ENCODE measurements around the gene MTRF1L.

MTRF1L gene, protein sequence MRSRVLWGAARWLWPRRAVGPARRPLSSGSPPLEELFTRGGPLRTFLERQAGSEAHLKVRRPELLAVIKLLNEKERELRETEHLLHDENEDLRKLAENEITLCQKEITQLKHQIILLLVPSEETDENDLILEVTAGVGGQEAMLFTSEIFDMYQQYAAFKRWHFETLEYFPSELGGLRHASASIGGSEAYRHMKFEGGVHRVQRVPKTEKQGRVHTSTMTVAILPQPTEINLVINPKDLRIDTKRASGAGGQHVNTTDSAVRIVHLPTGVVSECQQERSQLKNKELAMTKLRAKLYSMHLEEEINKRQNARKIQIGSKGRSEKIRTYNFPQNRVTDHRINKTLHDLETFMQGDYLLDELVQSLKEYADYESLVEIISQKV

DNA sequence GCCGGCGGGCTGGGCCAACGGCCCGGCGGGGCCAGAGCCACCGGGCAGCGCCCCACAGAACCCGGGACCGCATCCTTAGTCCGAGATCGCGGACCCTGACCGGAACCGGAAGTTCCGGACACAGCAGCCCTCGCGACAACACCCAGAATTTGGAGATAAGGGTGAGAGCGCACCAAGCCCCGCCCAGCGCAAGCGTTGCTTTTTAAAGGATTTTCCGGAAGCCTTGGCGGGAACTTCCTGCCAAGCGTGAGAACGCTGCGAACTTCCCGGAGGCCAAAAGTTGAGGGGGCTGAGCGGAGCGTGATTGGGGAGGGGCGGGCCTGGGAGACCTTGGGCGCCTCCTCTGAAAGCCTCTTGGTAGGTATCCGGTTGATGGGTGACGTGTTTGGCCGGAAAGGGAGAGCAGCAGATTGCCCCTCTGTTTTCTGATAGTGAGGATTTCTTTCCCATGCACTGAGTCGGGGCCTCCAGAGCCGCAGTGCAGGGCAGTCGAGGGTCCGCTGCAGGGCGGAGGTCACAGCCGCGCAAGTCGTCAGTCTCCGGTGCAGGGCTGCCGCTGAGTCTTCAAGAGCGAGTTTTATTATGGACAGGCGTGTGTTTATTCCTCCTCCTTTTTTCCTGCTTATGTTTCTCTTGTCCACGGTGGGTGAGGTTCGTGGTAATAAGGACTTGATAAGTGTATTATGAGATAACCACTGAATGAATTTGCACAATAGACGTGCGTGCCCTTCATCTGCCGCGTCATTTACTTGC is at the start of gene MTRF1L:
Gene MTRF1L, minus strand, starts transcription at position 97 of the 753 bp plus-strand sequence. Its CDS starts 24 bp downstream, at position 73.
- H3K4me3 ChIP-seq (ENCODE audit: low read length in 2 of 2) = peak within 1 kb of the TSS; percentile 84 to 95
- H3K9ac ChIP-seq (ENCODE audit: low read length in 2 of 2) = peak within 1 kb of the TSS; percentile 82 to 92
- no peaks in the 10 kb centered on the region for H3K36me3 ChIP-seq (ENCODE audit: control insufficient read depth in 2 of 2, insufficient read depth in 2 of 2, low read length in 2 of 2)
- no peaks in the 10 kb centered on the region for H3K27me3 ChIP-seq (ENCODE audit: control insufficient read depth in 1 of 2, insufficient read depth in 2 of 2, low read length in 2 of 2)
- H3K27ac ChIP-seq (ENCODE audit: low read length) = peak within 1 kb of the TSS; percentile 71
- peaks cover 9% of the 10 kb centered on the region for H3K4me1 ChIP-seq (ENCODE audit: control insufficient read depth, insufficient read depth, low read length)
- no peaks in the 10 kb centered on the region for H3K9me3 ChIP-seq (ENCODE audit: control insufficient read depth in 2 of 2, low read length in 2 of 2)

DNA sequence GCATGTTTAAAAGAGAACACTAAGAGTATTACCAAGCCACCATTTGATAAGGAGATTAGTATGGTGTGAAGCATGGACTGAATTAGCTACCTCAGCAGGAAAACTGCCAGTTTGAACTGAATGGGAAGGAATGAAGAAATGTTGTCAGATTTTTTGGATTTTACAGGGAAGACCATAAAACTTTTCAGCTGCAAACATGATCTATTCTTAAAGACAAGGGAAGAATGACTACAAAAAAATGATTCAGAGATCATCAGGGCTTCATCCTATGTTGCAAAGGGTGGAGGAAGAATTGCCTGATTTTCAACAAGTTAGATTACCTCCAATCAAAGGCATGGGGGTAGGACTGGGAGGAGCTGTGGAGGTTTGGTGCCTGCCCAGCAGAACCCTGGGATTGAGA is 49.3 kb upstream of the MTRF1L start:
- Histone ChIP-seq H3K4me3 (ENCODE audit: low read length in 2 of 2) (no peak overlapping the region), H3K36me3 (ENCODE audit: control insufficient read depth in 2 of 2, insufficient read depth in 2 of 2, low read length in 2 of 2) (no peaks in the 10 kb centered on the region)

DNA sequence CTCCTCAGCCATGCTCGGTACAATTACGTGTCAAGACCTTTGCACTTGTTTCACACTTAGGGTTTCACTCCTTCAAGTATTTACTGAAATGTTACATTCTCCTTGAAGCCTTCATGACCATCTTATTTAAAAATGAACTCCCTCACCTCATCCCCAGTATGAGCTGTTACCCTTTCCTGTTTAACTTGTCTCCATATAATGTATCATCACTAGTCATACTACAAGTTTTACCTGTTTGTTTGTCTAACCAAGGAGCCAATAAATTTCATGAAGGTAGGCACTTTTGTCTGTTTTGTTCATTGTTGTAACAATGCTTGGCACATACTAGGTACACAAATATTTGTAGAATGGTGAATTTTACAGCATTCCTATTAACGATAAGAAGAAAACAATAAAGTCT is 46.1 kb upstream of the MTRF1L start:
- H3K9me3 ChIP-seq (ENCODE audit: control insufficient read depth in 2 of 2, low read length in 2 of 2) = no peaks in the 10 kb centered on the region
- H3K36me3 ChIP-seq (ENCODE audit: control insufficient read depth in 2 of 2, insufficient read depth in 2 of 2, low read length in 2 of 2) = no peaks in the 10 kb centered on the region
- H3K27ac ChIP-seq (ENCODE audit: low read length) = no peak overlapping the region
- H3K4me3 ChIP-seq (ENCODE audit: low read length in 2 of 2) = no peak overlapping the region
- H3K9ac ChIP-seq (ENCODE audit: low read length in 2 of 2) = no peak overlapping the region
- H3K27me3 ChIP-seq (ENCODE audit: control insufficient read depth in 1 of 2, insufficient read depth in 2 of 2, low read length in 2 of 2) = no peaks in the 10 kb centered on the region
- H3K4me1 ChIP-seq (ENCODE audit: control insufficient read depth, insufficient read depth, low read length) = no peaks in the 10 kb centered on the region

More for the DNA sequence above, 49.3 kb upstream of the MTRF1L start:
- Histone ChIP-seq H3K9me3 (ENCODE audit: control insufficient read depth in 2 of 2, low read length in 2 of 2) (no peaks in the 10 kb centered on the region), H3K27me3 (ENCODE audit: control insufficient read depth in 1 of 2, insufficient read depth in 2 of 2, low read length in 2 of 2) (no peaks in the 10 kb centered on the region), H3K4me1 (ENCODE audit: control insufficient read depth, insufficient read depth, low read length) (no peaks in the 10 kb centered on the region), H3K27ac (ENCODE audit: low read length) (no peak overlapping the region), H3K9ac (ENCODE audit: low read length in 2 of 2) (no peak overlapping the region)

DNA sequence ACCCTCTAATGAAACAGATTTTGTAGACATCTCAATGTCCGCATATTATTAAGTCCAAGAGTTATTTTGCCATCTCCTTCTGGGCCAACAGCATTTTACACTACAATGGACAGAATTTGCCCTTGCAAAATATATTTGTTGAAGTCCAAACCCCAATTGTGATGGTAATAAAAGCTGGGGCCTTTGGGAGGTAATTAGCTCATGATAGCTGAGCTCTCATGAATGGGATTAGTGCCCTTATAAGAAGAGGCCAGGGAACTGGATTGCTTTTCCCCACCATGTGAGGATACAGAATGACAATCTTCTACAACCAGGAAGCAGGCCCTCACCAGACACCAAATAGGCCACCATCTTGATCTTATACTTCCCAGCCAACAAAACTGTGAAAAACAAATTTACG is 44.9 kb upstream of the MTRF1L start:
- H3K4me1 ChIP-seq (ENCODE audit: control insufficient read depth, insufficient read depth, low read length) = no peaks in the 10 kb centered on the region
- no peak overlapping the region for H3K9ac ChIP-seq (ENCODE audit: low read length in 2 of 2)
- no peaks in the 10 kb centered on the region for H3K27me3 ChIP-seq (ENCODE audit: control insufficient read depth in 1 of 2, insufficient read depth in 2 of 2, low read length in 2 of 2)
- H3K4me3 ChIP-seq (ENCODE audit: low read length in 2 of 2) = no peak overlapping the region
- H3K27ac ChIP-seq (ENCODE audit: low read length) = no peak overlapping the region
- H3K9me3 ChIP-seq (ENCODE audit: control insufficient read depth in 2 of 2, low read length in 2 of 2) = no peaks in the 10 kb centered on the region
- H3K36me3 ChIP-seq (ENCODE audit: control insufficient read depth in 2 of 2, insufficient read depth in 2 of 2, low read length in 2 of 2) = no peaks in the 10 kb centered on the region

DNA sequence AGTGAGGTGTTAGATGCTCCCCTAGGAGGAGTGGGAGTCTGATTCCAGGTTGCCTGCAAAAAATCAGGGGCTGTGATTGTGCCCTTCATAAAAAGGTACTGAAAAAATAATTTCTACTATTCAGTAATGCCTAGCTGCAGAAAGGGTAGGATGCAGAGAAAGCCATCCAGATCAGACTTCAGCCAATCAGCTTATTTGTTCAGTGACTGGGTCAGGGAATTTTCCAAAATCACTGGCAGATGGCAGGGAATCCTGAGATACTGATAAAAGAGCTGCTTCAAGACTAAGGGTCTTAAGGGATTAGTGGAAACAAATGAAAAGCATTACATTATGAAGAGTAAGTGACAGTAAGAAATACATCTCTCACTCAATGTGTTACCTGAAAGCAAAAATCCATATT is 42.8 kb upstream of the MTRF1L start:
- H3K9me3 ChIP-seq (ENCODE audit: control insufficient read depth in 2 of 2, low read length in 2 of 2) = no peaks in the 10 kb centered on the region
- H3K9ac ChIP-seq (ENCODE audit: low read length in 2 of 2) = no peak overlapping the region
- H3K27me3 ChIP-seq (ENCODE audit: control insufficient read depth in 1 of 2, insufficient read depth in 2 of 2, low read length in 2 of 2) = no peaks in the 10 kb centered on the region
- H3K4me3 ChIP-seq (ENCODE audit: low read length in 2 of 2) = no peak overlapping the region
- no peaks in the 10 kb centered on the region for H3K36me3 ChIP-seq (ENCODE audit: control insufficient read depth in 2 of 2, insufficient read depth in 2 of 2, low read length in 2 of 2)
- H3K27ac ChIP-seq (ENCODE audit: low read length) = no peak overlapping the region
- H3K4me1 ChIP-seq (ENCODE audit: control insufficient read depth, insufficient read depth, low read length) = no peaks in the 10 kb centered on the region

DNA sequence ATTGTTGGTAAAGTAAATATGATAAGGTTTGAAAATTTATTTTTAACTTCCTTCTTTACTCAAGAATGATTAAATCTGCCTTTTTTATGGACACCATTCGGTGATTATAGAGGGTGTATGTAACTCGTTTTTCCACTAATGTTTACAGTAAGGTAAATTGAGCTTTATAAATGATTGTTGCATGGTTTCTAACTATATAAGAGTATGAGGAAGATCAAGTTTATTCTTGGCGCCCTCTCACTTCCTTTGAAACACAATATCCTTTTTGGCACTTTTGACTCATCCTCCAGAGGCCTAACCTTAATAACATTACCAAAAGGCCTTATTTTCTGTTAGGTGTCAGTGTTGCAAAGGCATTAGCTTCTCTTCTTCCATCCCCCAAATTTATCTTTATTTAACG is 41.8 kb upstream of the MTRF1L start:
- Histone ChIP-seq H3K4me1 (ENCODE audit: control insufficient read depth, insufficient read depth, low read length) (no peaks in the 10 kb centered on the region), H3K36me3 (ENCODE audit: control insufficient read depth in 2 of 2, insufficient read depth in 2 of 2, low read length in 2 of 2) (no peaks in the 10 kb centered on the region), H3K9me3 (ENCODE audit: control insufficient read depth in 2 of 2, low read length in 2 of 2) (no peaks in the 10 kb centered on the region), H3K4me3 (ENCODE audit: low read length in 2 of 2) (no peak overlapping the region), H3K27me3 (ENCODE audit: control insufficient read depth in 1 of 2, insufficient read depth in 2 of 2, low read length in 2 of 2) (no peaks in the 10 kb centered on the region), H3K9ac (ENCODE audit: low read length in 2 of 2) (no peak overlapping the region), H3K27ac (ENCODE audit: low read length) (no peak overlapping the region)

DNA sequence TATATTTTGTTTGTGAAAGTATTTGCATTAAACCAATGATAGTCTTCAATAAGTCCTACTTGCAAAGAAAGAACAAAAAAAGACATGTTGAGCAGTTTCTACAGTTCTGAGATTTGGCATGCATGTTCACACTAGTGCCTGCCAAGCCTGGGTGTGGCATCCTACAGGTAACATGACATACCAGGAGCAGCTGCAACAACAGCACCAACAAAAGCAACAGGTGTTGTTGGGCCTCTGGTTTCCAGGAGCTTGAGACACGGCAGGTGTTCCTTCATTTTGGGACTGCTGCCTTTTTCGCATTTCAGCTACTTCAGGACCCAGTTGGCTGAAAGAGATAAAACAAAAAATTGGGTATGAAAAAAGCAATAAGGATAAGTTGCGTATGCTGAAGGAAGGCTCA is 41.2 kb upstream of the MTRF1L start:
- Histone ChIP-seq H3K9ac (ENCODE audit: low read length in 2 of 2) (no peak overlapping the region), H3K36me3 (ENCODE audit: control insufficient read depth in 2 of 2, insufficient read depth in 2 of 2, low read length in 2 of 2) (no peaks in the 10 kb centered on the region), H3K27me3 (ENCODE audit: control insufficient read depth in 1 of 2, insufficient read depth in 2 of 2, low read length in 2 of 2) (no peaks in the 10 kb centered on the region), H3K4me3 (ENCODE audit: low read length in 2 of 2) (no peak overlapping the region), H3K27ac (ENCODE audit: low read length) (no peak overlapping the region), H3K4me1 (ENCODE audit: control insufficient read depth, insufficient read depth, low read length) (no peaks in the 10 kb centered on the region), H3K9me3 (ENCODE audit: control insufficient read depth in 2 of 2, low read length in 2 of 2) (no peaks in the 10 kb centered on the region)

DNA sequence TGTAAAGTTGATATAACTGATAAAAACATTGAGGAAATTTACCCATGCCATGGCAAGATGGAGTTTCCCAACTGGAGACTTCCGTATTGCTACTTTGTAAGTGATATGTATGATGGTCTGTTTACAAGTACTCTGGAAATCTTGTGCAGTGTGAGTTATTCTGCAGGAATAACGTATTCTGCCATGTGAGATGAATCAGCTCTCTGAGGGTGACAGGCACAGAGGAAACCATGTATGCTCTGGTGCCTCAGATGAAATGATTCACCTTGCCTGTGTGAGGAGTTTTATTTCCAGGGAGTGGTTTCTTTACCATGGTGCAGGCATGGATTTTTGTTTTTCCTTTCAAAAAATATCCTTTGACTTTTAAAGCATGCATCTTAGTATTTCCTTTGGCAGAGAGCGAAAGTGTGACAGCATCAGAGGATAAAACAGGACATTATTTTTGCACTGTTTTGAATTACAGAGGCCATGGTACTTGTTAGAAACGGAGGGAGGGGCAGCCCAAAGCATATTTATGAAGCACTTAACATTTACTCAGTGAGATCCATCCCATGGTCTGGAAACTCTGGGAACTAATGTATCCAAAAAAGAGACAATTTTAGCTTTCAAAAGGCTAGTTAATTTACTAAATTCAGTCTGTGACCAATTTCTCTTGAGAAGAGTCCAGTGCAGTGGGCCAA is 36.0 kb upstream of the MTRF1L start:
- Histone ChIP-seq H3K9ac (ENCODE audit: low read length in 2 of 2) (no peak overlapping the region), H3K27me3 (ENCODE audit: control insufficient read depth in 1 of 2, insufficient read depth in 2 of 2, low read length in 2 of 2) (no peaks in the 10 kb centered on the region), H3K9me3 (ENCODE audit: control insufficient read depth in 2 of 2, low read length in 2 of 2) (no peaks in the 10 kb centered on the region), H3K27ac (ENCODE audit: low read length) (no peak overlapping the region), H3K4me3 (ENCODE audit: low read length in 2 of 2) (no peak overlapping the region), H3K36me3 (ENCODE audit: control insufficient read depth in 2 of 2, insufficient read depth in 2 of 2, low read length in 2 of 2) (no peaks in the 10 kb centered on the region), H3K4me1 (ENCODE audit: control insufficient read depth, insufficient read depth, low read length) (no peaks in the 10 kb centered on the region)

DNA sequence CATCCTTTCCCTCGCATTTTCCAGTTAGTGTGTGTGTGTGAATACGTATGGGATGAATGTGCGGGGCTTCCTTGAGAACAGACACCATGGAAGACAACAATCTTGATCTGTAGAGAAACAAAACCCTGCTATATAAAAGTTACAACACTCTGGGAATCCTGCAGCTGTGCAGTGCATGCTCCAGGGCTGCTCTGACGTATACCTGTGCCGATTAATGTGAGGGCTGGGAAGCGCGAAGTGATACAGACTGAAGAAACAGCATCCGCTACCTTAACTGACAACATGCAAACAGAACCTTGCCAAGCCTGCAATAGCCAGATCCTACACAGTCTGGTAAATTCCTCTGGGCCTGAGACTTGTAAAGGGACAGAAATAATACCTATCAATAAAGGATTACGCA is 31.6 kb upstream of the MTRF1L start:
- no peaks in the 10 kb centered on the region for H3K36me3 ChIP-seq (ENCODE audit: control insufficient read depth in 2 of 2, insufficient read depth in 2 of 2, low read length in 2 of 2)
- no peak overlapping the region for H3K27ac ChIP-seq (ENCODE audit: low read length)
- no peak overlapping the region for H3K4me3 ChIP-seq (ENCODE audit: low read length in 2 of 2)
- no peaks in the 10 kb centered on the region for H3K9me3 ChIP-seq (ENCODE audit: control insufficient read depth in 2 of 2, low read length in 2 of 2)
- no peaks in the 10 kb centered on the region for H3K27me3 ChIP-seq (ENCODE audit: control insufficient read depth in 1 of 2, insufficient read depth in 2 of 2, low read length in 2 of 2)
- H3K9ac ChIP-seq (ENCODE audit: low read length in 2 of 2) = no peak overlapping the region
- H3K4me1 ChIP-seq (ENCODE audit: control insufficient read depth, insufficient read depth, low read length) = no peaks in the 10 kb centered on the region

DNA sequence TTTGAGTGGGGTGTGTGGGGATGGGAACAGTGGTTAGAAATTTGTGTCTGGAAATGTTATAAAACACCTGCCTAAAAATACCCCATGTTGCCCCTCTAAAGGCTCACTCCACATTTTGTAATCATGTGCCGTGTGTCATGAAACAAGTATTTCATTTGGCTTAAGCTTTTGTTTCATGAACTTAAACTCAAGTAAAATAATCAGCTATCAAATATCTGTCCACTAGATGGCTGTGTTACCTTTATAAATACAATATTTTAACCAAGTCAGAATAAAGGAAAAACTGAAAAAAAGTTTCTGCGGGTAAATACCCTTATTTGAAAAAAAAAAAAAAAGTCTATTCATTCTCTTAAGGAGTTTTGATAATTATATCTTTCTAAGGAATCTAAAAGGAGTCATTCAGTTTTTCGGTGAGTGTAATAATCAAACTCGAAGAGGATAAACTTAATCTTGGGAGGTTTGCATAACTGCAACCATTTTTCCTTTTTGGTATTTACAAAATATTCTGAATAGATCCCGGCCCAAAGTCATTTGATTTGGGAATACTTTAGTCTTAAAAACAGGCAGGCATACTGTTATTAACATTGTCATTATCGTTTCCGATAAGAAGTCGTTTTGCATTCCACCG is 29.9 kb upstream of the MTRF1L start:
- Histone ChIP-seq H3K9me3 (ENCODE audit: control insufficient read depth in 2 of 2, low read length in 2 of 2) (no peaks in the 10 kb centered on the region), H3K36me3 (ENCODE audit: control insufficient read depth in 2 of 2, insufficient read depth in 2 of 2, low read length in 2 of 2) (no peaks in the 10 kb centered on the region), H3K9ac (ENCODE audit: low read length in 2 of 2) (no peak overlapping the region), H3K27me3 (ENCODE audit: control insufficient read depth in 1 of 2, insufficient read depth in 2 of 2, low read length in 2 of 2) (no peaks in the 10 kb centered on the region), H3K27ac (ENCODE audit: low read length) (no peak overlapping the region), H3K4me1 (ENCODE audit: control insufficient read depth, insufficient read depth, low read length) (no peaks in the 10 kb centered on the region), H3K4me3 (ENCODE audit: low read length in 2 of 2) (no peak overlapping the region)

All from stomach smooth muscle (tissue), 2 donors.